Hippocampal formation (tissue), 2 donors: Measurements from ENCODE around the gene METTL5.

Experiments
- DNase-seq, 2 donors: peaks; one replicate each; lab custom pipeline; 2025; lab: John Stamatoyannopoulos, UW

METTL5 gene

DNA sequence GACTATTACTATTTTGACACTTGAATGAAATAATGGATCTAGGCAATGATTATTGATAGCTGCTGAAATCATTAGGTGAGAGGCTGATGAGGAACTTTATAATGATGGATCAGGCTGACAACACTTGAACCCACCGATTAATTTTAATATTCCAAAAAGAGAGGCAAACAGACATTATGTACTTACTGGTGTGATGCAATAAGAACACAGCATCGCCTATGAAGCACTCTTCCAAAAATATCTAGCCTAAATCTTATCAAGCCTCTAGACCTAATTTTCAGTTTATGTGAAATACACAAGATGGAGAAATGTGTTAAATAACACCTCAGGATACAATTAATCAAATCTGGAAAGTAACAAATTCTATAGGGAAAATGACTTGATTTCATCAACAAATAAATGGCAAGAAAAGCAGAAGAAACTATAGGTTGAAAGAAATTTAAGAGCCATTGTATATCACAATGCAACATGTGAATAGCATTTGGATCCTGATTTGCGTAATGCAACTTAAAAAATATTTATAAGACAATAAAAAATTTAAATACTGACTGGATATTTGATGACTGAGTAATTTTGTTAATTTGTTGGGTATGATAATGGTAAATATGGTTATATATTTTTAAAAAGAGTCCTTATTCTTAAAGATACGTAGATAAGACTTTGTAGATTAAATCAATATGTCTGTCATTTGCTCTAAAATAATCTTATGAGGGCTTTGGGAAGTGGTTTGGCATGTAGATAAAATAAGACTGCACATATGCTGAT is 43.3 kb downstream of the METTL5 start:
- no peak for DNase-seq

DNA sequence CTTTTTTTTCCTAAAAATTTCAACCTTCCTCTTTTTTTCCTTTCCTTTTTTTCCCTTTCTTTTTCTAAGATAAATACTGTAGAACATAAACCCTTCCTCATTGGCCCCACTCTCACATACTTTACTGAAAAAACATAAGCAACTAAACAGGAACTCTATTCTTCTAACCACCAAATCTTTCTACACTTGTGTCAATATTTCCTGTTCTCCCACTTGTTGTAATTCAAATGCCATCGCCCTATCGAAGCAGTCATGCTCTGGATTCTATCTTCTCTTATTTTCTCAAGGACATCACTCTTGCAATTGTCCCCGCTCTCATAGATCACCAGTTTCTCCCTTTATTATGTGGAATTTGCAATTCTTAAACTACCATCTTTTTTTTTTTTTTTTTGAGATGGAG is 46.3 kb downstream of the METTL5 start:
- DNase-seq, result no peak

DNA sequence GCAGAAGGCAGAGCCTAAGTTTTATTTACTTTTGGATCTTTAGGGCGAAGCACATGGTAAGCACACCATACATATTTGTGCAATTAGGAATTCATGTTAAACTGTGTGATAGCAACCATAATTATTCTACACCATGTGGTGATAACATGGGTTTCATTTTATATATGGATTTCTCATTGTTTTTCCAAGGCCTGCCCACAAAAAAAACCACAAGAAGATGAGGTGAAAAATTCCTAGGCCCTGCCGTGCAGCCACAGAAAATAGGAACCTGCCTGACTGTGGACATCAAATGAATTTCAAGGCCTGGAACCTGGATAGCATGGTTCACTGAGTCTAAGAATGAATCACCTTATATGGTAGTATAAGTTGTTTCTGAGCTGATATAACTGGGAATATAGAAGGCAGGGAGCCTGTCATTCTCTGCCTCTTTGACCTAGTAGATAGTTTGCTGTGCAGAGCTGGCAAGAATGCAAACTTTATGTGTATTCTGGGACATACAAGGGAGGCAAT is 48.4 kb downstream of the METTL5 start:
- no peak for DNase-seq

DNA sequence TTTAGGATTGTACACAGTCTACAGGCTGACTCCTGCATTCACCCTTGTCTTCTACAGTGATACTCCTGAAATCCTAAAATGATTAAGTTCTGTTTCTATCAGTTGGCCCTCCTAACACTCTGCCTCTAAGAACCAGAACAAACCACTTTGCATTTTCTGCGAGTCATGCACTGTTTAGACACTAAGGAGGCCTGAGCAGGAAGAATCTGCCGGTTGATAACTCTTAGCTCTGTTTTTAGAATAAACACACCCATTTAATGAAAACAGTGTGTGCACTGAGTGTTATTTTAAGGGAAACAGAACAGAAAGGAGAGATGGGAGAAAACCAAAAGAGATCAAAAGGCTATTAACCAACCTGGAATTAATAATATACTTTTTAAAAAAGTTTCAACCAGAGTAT is 48.9 kb downstream of the METTL5 start:
- no peak for DNase-seq

DNA sequence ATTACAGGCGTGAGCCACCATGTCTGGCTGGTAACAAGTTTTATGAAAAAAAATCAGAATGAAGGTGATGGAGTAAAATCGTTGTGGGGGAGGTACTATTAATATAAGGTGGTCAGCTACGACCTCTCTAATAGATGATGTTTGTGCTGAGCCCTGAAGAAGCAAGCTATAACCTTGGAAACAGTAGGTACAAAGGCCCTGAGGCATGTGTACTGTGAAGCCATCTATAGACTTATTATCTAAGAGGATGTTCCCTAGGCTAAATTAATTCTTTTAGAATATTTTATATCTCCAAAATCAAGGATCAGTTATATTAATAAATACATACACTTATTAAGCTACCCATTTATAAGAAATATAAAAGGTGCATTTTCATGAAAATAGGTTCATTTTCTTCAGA is 49.4 kb downstream of the METTL5 start:
- DNase-seq, result no peak

DNA sequence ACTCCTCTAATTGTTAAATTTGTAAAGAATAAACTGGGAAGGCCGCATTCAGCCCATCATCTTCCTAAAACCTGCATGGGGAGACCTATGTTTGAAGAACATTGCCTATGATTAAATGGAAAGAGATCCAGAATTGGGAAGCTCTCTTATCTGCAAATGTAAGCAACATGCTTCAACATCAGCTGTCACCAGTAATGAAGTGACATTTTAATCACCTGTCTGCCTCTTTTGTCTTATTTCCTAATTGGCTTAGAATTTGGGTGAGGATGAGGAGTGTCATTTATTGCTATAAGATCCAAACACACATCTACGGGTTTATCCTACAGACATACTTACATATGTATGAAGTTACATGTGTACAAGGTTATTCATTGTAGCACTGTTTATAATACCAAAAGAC is 52.1 kb downstream of the METTL5 start:
- DNase-seq, result no peak

DNA sequence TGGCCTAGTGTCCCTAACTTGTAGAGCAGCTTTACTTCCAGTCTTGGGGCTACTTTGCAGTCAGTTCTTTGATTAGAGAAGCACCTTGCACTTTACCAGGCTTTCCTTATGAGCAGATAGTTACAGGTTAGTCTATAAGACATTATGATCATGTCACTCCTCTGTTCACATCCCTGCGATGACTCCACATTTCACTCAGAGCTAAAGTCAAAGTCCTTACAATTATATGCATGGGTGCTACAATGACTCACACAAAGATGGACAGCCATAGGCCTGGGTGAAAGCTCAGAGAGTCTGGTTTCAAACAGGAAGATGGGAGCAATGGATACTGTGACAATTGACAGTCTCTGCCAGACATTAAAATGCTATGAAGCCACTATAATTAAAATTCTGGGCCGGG is 53.1 kb downstream of the METTL5 start:
- no peak for DNase-seq

DNA sequence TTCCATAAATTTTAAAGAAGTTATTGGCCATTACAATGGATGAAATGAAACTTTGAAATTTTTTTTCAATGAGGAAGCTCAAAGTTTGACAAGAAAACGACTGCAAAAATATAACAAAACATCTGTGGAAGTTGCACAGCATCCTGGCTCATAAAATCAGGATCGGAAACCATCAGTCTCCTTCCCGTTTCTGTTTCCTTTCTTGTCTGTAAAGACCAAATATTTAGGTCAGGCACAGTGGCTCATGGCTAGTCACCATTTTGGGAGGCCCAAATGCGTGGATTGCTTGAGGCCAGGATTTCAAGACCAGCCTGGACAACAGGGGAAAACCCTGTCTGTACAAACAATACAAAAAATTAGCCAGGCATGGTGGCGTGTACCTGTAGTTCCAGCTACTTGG is 53.7 kb downstream of the METTL5 start:
- DNase-seq, result no peak

DNA sequence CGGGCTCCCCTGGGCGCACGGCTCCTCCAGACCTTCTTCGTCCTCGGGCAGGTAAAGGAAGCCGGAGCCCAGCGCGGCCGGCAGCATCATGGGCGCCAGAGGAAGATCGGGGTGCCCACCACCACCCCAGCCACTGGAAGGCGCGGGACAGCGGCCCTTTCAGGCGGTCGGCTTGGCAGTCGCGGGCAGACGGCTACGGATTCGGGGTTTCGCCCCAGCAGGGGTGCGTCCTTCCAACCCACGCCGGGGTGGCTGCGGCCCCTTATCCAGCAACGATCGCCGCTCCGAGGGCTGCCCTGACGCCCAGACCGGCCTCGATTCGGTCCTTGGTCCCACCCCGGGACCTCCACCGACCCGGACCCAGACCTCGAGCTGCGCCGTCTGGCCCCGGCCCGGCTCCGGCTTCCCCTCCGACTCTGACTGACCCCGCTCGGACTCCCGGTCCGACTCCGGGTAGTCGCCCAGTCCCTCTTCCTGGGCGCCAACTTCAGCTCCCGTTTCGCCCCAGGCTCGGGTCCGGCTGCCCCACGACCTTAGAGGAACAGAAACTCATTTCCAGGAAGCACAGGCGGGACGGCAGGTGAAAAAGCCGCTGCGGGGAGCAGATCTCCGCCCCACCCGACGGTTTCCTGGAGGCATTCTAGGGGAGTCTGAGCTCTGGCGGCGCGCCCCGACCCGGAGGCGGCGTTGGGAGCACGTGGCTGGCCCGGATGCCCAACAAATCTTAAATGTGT is 56.3 kb downstream of the METTL5 start:
- no peak for DNase-seq

DNA sequence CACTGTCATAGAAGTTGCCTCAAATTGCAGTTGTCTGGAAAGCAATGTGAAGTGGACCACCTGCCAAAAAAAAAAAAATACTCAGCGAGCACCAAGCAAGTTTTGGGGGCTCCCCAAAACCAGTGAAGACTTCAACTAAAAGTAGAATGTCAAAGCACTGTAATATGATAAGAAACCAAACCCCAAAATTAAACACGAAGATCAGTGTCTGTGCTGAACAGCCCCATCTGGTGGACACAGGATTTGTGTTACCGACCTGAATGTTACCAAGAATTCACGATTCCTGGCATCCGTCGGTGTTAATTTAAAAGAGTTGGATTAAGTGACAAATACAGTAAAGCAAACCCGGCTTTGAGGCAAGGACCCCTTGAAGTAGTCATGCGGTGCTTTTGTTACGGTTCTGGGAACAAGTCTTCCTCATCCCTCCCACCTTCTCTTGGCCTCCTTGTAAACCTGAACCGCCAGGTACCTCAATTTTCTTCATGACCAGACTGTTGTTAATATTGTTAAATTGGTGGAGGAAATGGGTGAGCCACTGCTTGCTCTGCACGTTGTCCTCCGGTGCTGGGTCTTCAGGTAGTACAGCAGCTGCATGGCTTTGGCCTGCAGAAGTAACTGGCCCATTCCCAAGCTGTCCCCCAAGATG is 57.3 kb downstream of the METTL5 start:
- DNase-seq, result peak; percentile 37 to 40

DNA sequence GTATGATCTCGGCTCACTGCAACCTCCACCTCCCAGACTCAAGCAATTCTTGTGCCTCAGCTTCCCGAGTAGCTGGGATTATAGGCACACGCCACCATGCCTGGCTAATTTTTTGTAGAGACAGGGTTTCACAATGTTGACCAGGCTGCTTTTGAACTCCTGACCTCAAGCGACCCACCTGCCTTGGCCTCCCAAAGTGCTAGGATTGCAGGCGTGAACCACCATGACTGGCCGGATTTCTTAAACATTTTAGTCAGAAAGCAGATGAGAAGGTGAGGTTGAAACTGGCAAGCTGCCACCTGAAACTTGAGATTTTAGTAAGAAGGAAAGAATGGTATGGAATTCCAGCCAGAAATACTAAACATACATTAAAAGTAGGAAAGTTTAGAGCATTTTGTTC is 59.2 kb downstream of the METTL5 start:
- no peak for DNase-seq

DNA sequence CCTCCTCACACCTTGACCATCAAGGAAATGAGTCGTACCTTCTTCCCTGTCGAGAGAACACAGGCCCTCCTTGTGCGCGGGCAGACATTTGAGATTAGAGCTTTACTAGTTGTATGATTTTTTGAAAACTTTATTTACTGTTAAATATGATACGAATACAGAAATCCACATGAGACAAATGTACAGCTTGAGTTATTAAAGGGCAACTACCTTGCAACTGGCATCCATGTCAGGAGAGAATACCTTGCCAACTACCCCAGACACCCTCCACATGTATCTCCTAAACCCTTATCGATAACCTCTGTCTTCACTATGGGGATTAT is 62.8 kb downstream of the METTL5 start:
- no peak for DNase-seq
